Measurements from ENCODE around the gene ZCWPW2.
A peak's percentile ranks its signal among the peaks of the same experiment; 100 is the strongest.

The ZCWPW2 gene

GRCh38 chr3:28334552-28334951, 14.0 kb upstream of the ZCWPW2 start:
- peak; percentile 10 for TF ChIP-seq CTCF (IDR thresholded peaks at IDR 0.05; ENCODE audit: low read depth, low read length)
- no peak overlapping the region for H3K4me3 ChIP-seq (ENCODE audit: low read depth, low read length)
- no peak for DNase-seq (ENCODE audit: low read depth, low spot score)
- in situ Hi-C loops (cut with HindIII; ENCODE audit: low sequenced_read_pairs): no loop called here

GRCh38 chr3:28335246-28335645, 13.3 kb upstream of the ZCWPW2 start:
- no peak for DNase-seq (ENCODE audit: low read depth, low spot score)
- no peak for TF ChIP-seq CTCF (IDR thresholded peaks at IDR 0.05; ENCODE audit: low read depth, low read length)
- in situ Hi-C loops (cut with HindIII; ENCODE audit: low sequenced_read_pairs): no loop called here
- no peak overlapping the region for H3K4me3 ChIP-seq (ENCODE audit: low read depth, low read length)

GRCh38 chr3:28337230-28337629, 11.3 kb upstream of the ZCWPW2 start:
- in situ Hi-C loops (cut with HindIII; ENCODE audit: low sequenced_read_pairs): no loop called here

GRCh38 chr3:28343144-28343543, 5.4 kb upstream of the ZCWPW2 start:
- in situ Hi-C loops (cut with HindIII; ENCODE audit: low sequenced_read_pairs): no loop called here
- no peak for DNase-seq (ENCODE audit: low read depth, low spot score)
- no peak for TF ChIP-seq CTCF (IDR thresholded peaks at IDR 0.05; ENCODE audit: low read depth, low read length)
- H3K4me3 ChIP-seq (ENCODE audit: low read depth, low read length): no peak overlapping the region

More at GRCh38 chr3:28337230-28337629, 11.3 kb upstream of the ZCWPW2 start:
- H3K4me3 ChIP-seq (ENCODE audit: low read depth, low read length): no peak overlapping the region
- DNase-seq (ENCODE audit: low read depth, low spot score): no peak
- TF ChIP-seq CTCF (IDR thresholded peaks at IDR 0.05; ENCODE audit: low read depth, low read length): no peak

GRCh38 chr3:28345690-28346089, 2.8 kb upstream of the ZCWPW2 start:
- in situ Hi-C loops (cut with HindIII; ENCODE audit: low sequenced_read_pairs): no loop called here
- no peak overlapping the region for H3K4me3 ChIP-seq (ENCODE audit: low read depth, low read length)
- TF ChIP-seq CTCF (IDR thresholded peaks at IDR 0.05; ENCODE audit: low read depth, low read length): no peak
- DNase-seq (ENCODE audit: low read depth, low spot score): no peak

GRCh38 chr3:28347374-28348264, 902 bp upstream of the ZCWPW2 start:
- TF ChIP-seq CTCF (IDR thresholded peaks at IDR 0.05; ENCODE audit: low read depth, low read length): no peak
- DNase-seq (ENCODE audit: low read depth, low spot score): peak; percentile 7
- in situ Hi-C loops (cut with HindIII; ENCODE audit: low sequenced_read_pairs): no loop called here
- peak overlapping the region; percentile 78 for H3K4me3 ChIP-seq (ENCODE audit: low read depth, low read length)
